Epidermal melanocyte (primary cell): ENCODE data around the gene LMO2.

Source experiments
- DNase-seq: peaks from one replicate; pipeline ENCODE4 v3.0.0; 2011; ENCODE audit warnings: low spot score; ENCODE audit not compliant: insufficient read length

Gene LMO2

DNA sequence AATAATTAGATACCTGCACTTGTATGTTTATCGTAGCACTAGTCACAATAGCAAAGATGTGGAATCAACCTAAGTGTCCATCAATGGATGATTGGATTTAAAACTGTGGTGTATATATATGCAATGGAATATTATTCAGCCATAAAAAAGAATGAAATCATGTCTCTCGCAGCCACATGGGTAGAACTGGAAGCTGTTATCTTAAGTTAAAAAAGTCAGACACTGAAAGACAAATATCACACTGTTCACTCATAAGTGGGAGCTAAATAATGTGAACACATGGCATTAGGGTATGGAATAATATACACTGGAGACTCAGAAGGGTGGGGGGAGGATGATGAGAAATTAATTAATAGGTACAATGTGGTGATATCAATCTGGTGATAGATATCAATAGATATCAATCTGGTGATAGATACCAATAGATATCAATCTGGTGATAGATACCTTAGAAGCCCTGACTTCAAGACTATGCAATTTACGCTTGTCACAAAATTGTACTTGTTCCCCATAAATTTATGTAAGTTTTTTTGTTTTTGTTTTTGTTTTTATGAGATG lies 2.0 kb downstream of the LMO2 start:
- DNase-seq, result no peak

DNA sequence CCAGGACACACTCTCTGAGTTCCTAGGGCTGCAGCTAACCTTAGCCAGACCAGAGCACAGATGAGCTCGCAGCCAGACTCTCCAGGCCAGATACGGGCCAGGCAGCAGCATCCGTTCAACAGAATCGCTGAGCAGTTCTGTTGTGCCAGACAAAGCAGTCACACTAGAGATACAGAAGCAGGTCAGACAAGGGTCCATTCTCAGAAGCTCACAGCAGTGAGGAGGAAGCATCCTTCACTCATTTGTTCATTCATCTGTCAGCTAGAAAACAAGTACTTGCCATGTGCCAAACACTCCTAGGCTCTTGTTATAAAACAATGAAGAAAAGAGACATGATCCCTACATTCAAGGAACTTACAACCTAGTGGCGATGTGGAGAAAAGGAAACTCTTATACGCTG lies 2.6 kb downstream of the LMO2 start:
- DNase-seq, result no peak

DNA sequence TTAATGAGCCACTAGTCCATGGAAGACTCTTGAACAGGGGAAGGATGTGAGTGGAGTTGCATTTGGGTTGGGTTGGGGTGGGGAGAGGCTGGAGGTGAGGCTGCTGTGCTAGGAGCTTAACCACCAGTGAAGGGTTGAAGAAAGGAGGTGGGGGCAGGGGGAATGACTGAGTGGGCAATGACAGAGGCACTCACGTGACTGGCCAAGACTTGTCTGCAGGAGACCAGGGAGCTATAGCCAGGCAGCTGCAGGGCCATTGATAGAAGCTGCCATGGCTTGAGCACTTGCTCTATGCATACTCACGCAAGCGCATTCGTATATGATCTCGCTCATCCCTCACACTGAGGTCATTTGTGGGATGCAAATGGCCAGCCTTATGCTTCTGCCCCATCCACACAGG lies 4.0 kb downstream of the LMO2 start:
- no peak for DNase-seq

DNA sequence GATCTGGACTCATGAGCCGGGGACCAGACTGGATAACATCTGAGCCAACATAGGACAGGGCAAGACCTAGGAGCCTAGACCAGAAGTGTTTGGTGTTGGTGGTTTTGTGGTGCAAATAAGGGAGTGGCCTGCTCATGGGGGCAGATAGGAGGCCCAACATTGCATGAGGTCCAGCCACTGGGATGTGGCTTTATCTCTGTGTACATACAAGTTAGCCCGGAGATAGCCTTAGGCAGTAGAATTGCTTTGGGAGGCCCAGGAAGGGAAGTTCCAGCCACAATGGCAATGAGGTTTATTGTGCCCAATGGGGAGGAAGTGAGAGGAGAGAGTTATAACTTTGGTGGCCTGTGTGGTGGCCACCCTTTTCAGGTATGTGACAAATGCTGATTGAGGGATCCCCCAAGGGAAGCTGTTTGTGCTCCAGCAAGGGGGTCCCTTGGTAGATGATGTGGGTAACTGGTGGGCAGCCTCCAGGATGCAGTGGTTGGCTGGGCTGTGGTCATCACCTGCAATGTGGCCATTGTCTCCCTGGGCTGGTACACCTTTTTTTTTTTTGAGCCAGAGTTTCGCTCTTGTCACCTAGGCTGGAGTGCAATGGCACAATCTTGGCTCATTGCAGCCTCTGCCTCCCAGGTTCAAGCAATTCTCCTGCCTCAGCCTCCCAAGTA lies 6.4 kb downstream of the LMO2 start:
- no peak for DNase-seq

DNA sequence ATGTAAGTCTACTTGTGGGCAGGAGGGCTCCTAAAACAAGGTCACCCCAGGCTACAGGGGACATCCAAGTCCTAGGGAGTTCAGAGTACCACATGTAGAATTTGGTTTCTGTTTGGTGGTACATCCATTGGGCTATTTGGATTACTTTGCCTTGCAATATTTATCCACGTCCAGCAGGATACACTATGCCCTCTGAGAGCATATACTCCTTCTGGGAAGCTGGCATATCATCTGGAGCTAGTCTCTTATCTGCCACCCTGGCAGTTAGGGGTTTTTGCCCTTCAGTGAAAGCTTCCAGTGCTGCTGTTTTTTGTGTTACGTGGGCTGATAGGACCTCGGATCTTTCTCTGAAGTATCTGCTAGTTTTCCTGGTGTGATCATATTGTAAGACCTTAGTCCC lies 7.3 kb downstream of the LMO2 start:
- no peak for DNase-seq

DNA sequence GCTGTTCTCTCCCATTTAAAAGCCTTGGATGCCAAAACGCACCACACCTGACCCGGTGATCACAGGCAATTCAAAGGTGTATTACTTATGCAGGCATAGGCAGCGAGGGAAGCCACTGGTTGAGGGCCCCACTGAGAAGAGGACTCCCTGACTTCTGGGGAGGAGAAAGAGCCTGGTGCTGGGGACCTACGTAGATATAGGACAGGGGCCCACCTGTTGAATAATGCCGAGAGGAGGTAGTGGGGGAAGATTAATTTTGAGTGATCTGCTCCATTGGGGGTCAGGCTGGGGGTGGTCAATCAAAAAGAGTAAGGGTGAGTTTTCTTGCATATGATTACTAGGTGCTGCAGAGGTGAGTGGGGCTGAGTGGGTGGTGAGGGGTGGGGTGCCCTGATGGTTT lies 7.8 kb downstream of the LMO2 start:
- no peak for DNase-seq

DNA sequence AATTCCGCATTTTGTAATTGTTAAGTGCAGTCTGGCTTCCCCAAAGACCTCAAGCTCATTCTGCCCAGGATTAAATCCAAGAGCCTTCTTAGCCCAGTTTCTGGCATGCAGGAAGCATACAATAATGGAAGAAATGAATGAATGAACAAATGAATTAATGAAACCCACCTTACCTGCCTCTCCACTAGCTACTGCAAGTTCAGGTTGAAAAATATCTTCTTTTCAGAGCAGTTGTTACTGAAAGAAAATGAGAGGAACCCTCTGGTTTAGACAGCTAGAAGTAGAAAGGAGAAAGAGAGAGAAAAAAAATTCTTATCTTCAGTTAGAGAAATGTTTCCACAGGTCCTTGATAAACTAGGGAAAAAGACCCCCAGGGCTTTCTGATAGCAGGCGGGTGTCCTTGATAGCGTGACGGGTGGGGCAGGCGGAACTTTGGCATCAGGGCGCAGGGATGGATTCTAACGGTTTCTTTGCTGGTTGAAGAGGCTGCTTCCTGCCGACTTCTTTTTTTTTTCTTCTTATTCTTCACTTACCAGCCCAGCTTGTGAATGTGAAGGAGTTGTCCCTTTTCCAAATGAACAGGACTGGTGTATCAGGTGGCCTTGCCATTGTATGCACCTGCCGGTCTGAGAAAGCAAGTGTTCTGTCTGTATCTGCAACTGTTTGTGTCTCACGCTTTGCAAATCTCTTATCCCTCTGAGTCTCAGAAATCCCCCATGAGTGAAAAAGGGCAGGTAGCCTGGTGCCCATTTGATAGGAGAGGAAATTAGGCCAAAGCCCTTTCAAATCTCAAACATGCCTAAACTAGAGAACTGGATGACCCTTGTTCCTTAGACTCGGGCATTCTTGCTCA lies 10.0 kb downstream of the LMO2 start:
- DNase-seq, result no peak

DNA sequence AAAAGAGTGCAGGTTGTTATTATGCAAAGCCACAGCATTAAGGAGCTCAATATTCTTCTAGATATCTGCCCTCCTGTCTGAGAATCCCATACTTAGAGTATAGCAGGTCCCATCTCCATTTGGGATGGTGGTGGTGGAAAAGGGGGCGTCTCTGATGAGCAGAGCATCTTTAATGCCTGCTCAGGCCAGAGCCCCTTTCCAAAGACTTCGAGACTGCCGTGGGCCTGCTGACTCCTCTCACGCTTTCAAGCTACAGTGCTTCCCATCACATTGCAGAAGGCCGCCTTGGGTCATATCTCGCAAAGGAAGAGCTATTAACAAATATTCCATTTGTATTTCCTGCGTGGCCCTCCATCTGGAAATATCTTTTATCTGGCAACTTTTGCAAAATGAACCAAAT lies 10.9 kb downstream of the LMO2 start:
- DNase-seq, result no peak

DNA sequence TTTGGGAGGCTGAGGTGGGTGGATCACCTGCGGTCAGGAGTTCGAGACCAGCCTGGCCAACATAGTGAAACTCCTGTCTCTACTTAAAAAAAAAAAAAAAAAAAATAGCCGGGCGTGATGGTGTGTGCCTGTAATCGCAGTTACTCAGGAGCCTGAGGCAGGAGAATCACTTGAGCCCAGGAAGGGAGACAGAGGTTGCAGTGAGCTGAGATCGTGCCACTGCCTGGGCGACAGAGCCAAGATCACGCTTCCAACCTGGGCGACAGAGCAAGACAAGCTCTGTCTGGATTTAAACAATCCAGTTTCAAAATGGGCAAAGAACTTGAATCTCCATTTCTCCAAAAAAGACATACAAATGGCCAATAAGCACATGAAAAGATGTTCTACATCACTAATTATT lies 12.5 kb downstream of the LMO2 start:
- DNase-seq, result no peak

DNA sequence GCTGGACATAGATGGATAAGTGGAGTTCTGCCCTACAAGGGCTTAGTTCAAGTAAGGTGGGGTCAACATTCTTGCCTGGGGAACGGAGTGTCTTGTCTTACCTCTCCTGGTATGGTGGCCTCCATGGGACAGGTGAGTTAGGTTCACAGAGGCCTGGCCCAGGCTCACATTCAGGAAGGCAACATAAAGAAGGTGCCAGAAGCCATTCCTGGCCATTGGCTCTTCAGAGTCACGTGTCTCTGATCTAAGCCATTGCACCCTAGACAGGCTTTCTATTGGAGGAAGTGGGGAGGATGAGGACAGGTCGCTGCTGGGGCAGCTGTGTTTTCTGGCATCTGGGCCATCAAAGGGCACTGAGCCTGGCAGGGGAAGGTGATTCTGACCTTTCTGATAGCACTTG lies 14.8 kb downstream of the LMO2 start:
- DNase-seq, result no peak

DNA sequence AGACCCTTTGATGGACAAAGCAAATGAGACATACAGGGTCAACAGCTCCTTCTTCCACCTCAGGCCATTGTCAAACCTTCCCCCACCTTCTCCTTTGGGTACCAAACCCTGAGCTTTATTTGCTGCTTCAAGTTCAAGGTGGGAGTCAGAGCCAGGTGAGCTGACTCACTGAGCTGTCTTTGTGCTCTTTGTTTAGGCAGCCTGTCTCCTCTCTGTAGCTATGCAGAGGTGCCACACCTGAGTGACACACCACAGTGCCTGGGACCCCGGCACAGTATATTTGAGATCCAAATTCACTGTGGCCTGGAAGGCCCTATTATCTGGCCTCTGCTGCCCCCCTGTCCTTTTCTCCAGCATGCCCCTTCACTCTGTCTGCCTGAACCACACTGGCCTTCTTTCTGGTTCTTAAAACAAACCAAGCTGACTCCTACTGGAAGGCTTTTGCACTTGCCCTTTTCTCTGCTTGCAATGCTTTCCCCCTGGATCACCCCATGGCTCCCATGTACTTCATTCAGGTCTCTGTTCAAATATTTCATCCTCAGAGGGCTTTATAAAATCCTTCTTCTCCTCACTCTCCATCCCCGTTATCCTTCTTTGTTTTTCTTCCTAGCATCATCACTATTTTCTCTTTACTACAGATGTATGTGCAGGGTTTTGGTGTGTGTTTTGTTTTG lies 16.1 kb downstream of the LMO2 start:
- no peak for DNase-seq

DNA sequence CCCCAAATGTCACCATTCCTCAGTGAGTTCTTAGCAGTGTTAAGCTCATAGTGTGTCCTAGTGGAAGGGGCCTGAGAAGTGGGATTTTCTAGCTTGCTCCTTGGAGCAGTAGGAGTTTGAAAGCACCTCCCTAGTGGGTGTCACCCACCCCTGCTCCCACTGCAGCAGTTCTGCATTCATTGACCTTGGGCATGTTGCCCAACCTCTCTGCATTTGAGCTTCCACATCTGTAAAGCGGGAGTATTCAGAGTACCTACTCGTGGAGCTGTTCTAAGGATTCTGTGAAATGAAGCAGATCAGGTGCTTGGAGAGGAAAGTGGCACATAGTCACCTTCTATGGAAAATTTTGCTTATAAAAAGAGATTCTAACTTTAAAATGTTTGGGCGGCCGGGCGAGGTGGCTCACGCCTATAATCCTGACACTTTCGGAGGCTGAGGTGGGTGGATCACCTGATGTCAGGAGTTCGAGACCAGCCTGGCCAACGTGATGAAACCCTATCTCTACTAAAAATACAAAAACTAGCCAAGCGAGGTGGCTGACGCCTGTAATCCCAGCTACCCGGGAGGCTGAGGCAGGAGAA lies 16.9 kb downstream of the LMO2 start:
- no peak for DNase-seq

DNA sequence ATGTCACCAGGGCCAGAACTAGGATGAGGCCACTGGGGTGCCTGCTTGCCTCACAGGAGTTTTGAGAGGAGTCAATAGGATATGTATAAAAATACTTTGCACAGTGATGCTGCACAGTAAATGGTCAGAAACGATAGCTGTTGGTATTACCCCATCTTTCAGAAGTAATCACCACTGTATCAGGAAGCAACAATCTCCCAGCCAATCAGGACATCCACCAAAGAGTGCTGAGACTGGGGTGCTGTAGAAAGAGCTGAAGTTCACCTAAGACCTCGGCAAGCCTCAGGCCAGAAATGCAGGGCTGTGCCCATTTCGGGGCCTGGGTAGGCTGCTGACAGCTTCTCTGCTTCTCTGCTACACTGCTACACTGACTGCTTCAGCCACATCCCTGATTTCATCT lies 17.4 kb downstream of the LMO2 start:
- DNase-seq, result no peak

DNA sequence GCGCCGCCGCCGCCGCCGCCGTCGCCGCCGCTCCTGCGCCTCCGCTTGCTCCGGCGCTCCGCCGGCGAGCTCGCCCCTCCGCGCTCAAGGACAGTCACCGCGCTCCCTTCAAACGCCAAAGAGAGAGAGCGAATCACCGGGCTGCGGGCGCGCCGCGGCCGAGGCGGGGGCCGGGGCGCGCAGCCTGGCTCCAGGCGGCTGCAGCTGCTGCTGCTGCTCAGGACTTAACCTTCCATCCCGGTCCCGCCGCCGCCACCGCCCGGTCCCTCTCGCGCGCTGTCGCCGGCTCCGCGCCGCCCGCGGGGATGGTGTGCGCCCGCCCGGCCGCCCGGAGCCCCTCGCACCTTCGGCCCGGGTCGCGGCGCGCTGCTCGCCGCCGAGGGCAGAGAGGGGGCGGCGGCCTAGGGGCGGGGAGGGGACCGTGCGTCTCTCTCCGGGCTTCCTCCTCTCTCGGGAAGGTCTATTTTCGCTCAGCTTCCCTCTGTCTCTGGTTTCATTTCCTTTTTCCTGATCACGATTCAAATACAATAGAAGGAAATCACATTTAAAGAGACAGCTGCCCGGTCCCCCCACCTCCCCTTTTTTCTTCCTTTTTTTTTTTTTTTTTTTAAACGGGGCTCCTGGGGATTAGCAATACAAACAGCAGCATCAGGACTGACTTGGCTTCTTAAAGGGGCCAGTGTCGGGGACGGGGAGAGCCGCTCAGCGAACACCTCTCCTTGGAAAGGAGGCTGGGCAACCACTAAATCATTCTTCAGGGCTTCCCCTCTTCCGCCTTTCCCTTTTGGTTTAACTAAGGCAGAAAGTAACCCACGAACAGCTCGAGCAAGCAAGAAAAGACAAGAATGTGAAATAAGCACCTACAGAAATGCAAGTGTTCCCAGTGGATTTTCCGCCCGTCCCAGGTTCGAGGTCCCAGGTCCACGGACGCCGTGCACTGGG lies 22.1 kb downstream of the LMO2 start:
- no peak for DNase-seq

DNA sequence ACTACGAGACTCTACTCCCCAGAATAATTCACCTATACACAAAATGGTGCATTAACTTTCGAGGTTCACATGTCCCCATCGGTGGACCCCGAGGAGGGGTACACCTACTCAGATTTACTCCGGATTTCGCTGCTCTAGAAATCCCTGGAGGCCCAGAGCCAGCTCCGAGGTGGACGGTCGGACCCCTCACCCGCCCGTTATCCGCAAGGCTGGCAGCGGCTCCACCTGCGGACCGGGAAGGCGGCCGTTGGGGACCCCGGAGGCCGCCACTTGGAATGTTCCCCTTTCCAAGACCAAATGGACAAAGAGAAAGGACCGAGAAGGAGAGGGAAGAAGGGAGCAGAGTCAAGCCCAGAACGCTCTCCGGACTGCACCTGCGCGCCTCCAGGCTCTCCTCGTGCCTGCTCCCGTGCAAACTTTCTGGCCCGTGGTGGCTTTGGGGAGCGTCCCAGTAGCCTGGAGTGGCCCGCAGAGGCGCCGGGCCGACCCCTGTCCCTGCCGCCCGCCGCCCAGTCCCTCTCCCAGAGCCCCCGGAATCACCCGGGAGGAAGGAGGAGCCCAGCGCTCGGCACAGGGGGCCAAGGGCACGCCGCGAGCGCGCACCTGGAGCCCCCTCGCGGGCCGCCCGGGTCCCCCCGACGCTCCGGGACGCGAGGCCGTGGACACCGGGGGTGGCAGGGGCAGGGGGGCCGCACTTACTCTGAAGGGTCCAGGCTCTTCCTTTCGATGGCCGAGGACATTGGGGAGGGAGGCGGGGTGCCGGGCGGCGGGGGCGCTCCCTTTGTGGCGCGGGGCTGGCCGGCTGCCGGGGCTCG lies 23.0 kb downstream of the LMO2 start:
- DNase-seq, result no peak

DNA sequence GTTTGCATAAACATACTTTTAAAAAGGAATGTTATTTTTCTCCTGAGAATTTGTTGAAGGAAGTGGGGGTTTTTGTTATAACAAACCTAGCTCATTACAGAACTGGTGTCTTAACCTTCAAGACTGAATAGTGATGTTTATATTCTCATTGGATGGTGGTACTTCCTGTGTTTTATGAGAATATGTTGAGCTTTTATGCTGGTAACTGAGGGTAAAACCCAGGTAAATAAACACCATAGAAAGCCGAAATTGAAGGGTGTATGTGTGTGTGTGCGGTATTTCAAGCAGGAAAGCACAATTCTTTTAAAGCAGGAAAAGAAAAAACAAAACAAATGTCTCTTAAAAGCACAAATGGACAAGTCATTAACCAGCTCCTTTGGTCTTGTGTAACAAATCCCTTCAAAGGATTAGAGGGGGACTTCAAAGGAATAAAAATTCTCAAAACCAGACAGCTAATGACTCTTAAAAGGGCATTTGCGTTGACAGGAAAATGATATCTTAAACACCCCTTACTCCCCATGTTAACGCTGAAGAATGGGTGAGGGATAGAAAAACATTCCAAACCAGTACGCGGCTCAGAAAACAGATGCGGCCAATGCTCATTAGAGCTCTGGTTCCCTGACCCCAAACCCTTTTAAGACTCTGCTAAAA lies 23.8 kb downstream of the LMO2 start:
- DNase-seq, result no peak

DNA sequence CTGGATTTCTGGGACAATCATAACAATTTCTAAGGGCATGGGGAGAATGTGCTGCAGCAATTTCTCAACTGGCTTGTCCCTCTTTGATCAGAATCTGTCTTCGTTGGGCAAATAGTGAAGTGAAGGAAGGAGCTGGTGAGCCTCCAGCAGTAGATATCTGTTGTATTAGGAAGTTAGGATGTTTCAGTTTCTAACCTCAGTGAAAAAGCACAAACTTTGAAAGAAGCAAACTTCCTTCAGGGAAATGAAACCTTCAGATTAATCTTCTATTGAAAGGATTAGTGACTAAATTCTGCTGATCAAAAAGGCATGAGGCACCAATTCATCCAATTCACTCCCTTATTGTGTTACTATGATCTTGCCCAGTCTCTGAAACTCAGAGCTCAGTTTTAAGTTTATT lies 24.3 kb downstream of the LMO2 start:
- no peak for DNase-seq

DNA sequence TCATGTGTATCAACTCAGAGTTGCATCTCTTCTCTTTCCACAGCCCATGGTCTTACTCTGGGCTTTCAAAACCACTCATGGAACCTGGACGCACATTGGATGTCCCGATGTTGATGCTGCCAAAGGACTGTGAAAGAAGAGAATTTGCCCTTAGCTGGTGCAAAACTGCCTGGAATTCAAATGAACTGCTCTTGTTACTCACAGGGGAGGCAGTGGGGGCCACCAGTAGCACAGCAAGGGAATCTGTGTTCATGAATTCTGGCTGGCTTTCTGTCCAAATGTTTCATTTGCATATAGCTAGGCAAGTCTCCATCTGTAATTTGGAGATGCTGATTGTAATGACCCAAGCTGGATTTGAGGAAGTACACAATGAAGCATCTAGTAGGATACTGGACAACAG lies 24.9 kb downstream of the LMO2 start:
- no peak for DNase-seq

DNA sequence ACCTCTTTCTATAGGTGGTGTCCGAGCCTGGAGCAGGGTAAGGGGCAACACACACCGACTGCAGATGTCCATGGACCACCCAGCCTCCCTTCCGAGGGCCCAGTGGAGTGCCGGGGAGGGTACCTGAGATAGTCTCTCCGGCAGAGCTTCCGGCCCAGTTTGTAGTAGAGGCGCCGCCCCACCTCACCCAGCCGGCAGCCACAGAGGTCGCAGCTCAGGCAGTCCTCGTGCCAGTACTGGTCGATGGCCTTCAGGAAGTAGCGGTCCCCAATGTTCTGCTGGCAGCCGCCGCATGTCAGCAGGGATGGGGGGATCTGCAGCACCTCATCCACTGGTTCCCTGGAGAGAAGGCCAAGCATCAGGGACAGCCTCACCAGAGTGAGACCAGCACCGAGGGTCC lies 27.4 kb downstream of the LMO2 start:
- no peak for DNase-seq
